ENCODE data around the gene LMTK3.

LMTK3 gene

DNA sequence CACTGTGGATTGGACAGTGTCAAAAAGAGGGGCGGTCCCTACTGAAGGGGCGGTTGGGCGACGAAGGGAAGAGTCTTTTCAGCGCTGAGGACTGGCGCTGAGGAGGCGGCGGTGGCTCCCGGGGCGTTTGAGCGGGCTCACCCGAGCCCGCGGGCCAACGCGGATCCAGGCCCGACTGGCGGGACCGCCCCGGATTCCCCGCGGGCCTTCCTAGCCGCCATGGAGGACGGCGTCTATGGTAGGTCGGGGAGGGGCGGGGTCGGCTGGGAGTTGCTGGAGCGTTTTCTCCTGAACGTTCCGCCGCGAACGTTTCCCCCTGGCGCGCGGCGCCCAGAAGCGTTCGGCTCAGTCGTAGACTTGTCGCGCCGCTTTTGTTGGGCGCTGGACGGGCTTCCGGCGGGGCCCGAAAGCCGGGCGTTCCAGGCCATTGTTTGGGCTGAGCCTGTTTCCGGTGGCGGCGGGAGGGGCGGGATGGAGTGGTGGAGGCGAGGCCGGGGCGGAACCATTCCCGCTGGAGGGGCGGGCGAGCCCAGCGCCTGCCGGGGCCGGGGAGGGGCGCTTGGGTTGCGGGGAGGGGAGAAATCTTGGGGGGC, 42.2 kb downstream of the LMTK3 start, which contains the start of gene CYTH2:
Gene CYTH2 (plus strand): TSS at position 81 of the 593 bp plus-strand sequence. CDS start 139 bp downstream, at position 220.
- peak; percentile 83 for DNase-seq (ENCODE audit: low spot score)

DNA sequence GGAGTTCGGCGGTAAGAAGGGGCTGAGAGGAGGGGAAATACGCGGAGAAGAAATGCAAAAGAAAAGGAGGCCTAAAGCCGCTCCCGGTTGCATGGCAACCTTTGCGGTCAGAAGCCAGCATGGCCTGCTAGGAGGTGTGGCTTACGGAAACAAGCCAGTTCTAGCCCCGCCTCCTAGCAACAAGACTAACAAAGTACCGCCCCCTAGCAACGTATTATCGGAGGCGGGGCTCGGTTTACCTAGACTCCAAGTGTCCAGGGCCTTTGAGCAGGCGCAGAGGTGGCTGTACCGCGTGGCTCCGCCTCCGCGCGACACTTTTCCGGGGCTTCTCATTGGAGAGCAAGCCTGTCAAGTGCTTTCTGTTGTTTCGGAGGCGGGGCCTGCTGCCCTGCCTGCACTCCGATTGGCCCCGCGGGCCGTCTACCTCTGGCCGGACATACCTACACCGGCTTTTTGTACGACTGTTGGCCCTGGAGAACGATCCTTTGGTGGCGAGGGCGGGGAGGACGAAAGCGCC, 42.8 kb downstream of the LMTK3 start:
- DNase-seq (ENCODE audit: low spot score) = peak; percentile 99

DNA sequence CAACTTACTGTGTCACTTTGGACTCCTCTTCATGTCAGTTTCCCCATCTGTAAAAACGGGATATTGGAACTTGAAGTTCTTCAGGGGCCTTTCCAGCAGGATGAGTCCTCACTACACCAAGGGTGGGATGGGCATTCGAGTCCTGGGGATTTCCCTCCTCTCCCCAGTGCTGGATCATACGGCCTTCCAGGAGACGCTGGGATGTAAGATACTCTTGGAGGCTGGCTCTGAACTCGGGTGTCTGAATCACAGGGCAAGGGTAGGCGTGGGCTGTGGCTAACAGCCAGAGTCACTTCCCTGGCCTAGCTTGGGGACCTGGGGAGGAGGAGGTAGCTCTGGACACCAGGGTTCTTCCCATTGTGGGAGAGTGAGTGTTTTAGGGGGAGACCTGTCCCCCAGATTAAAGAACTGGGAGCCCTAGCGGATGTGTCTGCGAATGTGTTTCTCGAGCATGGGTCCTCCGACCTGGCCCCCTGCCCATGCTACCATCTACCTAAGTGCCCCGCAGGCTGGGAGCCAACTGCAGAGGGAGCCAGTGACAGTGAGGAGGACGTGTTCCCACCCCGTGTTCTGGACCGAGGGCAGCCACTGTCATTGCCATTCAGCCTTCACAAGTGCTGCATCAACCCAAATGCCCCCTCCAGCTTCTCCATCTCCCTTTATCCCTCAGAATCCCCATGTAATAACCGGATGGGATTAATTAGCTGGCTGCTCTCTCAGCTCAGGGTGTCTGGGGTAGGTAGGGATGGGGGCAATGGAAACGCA, 44.9 kb downstream of the LMTK3 start:
- peak; percentile 30 for DNase-seq (ENCODE audit: low spot score)

GRCh38 chr19:48465215-48465614, 46.4 kb downstream of the LMTK3 start:
- DNase-seq (ENCODE audit: low spot score) = no peak

DNA sequence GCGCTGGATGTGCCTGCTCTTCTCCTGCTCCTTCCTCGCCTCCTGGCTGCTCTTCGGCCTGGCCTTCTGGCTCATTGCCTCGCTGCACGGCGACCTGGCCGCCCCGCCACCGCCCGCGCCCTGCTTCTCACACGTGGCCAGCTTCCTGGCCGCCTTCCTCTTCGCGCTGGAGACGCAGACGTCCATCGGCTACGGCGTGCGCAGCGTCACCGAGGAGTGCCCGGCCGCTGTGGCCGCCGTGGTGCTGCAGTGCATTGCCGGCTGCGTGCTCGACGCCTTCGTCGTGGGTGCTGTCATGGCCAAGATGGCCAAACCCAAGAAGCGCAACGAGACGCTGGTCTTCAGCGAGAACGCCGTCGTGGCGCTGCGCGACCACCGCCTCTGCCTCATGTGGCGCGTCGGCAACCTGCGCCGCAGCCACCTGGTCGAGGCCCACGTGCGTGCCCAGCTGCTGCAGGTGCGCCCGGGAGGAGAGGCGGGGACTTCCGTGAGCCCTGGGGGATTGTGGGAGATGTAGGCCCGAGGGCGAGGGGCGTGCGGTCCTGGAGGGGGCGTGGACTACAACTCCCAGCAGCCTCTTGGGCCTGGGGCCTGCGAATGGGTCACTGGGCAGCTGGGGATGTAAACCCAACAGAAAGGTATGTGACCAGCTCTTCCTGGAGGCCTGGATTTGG, 49.5 kb downstream of the LMTK3 start:
- DNase-seq (ENCODE audit: low spot score) = no peak

GRCh38 chr19:48461651-48461981, 50.0 kb downstream of the LMTK3 start:
- DNase-seq (ENCODE audit: low spot score) = no peak

DNA sequence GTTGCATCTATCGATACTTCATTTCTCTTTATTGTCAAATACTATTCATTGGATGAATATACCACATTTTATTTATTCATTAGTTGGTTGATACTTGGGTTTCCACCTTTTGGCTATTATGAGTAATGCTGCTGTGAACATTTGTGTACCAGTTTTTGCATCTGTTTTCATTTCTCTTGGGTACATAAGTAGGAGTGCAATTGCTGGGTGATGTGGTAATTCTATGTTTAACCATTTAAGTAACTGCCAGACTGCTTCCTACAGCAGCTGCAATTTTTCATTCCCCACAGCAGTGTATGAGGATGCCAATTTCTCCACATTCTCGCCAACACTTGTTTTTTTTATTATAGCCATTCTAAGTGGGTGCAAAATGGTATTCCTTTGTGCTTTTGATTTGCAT, 53.6 kb downstream of the LMTK3 start:
- DNase-seq (ENCODE audit: low spot score) = no peak

- no peak for DNase-seq (ENCODE audit: low spot score)
Observed at GRCh38 chr19:48456864-48457263, 54.8 kb downstream of the LMTK3 start.

DNA sequence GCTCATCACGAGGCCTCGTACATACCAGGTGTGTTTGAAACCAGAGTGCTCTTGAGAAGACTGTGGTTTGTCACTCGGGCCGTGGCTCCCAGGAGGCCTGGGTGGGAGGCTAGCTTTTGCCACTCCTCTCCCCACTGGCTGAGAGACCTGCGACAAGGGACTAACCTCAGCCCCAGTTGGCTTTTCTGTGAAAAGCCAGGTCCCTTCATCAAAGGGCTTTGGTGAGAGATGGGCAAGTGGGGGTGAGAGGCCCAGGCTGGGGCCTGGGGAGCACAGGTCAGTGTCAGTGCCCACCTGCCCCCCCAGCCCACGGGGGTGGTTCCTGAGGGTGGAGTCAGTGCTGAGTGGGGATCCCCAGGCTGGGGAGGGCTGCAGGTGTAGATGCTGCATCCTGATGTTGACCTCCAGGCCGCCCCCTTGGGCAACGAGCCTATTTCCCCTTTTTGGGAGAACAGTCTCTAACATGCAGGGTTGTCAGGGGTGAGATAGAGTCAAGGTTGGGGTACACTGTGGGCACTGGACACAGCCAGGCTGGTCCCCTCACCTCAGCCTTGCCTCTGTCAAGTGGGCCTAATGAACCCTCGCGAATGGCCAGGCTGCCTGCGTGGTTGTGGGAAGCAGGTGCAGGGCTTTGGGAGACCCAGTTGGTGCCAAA, 55.6 kb downstream of the LMTK3 start:
- DNase-seq (ENCODE audit: low spot score) = no peak

- DNase-seq (ENCODE audit: low spot score) = no peak
Observed at GRCh38 chr19:48455171-48455907, 56.3 kb downstream of the LMTK3 start, which contains the start of gene KCNJ14. KCNJ14 (plus strand) TSS chr19:48455574; CDS start chr19:48461725, 6,151 bp downstream.

DNA sequence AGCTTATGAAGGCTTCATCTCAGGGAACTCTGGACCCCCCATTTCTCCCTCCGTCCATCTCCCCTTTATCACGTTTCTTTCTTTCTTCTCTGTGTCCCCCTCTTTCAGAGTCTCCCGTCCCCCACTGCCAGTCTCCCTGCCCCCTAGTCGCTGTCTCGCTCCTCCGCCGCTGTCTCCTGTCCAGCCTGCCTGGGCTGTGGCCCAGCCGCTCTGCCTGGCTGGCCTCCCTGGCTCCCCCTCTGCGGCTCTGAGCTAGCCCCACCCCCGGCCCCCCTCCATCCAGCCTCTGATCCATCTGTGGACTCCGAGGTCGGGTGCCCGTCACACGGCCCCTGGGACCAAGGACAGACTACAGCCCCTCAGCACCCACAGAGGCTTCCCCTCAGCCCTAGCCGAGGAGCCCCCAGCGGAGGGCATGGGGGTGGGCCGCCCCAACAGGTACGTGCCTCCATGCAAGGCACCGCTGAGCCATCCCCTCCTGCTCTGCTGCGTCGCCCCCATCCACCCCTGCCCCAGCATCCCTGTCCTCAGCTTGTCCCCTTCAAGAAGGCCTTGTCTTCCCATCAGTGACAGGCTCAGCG, 57.4 kb downstream of the LMTK3 start:
- DNase-seq (ENCODE audit: low spot score) = no peak

DNA sequence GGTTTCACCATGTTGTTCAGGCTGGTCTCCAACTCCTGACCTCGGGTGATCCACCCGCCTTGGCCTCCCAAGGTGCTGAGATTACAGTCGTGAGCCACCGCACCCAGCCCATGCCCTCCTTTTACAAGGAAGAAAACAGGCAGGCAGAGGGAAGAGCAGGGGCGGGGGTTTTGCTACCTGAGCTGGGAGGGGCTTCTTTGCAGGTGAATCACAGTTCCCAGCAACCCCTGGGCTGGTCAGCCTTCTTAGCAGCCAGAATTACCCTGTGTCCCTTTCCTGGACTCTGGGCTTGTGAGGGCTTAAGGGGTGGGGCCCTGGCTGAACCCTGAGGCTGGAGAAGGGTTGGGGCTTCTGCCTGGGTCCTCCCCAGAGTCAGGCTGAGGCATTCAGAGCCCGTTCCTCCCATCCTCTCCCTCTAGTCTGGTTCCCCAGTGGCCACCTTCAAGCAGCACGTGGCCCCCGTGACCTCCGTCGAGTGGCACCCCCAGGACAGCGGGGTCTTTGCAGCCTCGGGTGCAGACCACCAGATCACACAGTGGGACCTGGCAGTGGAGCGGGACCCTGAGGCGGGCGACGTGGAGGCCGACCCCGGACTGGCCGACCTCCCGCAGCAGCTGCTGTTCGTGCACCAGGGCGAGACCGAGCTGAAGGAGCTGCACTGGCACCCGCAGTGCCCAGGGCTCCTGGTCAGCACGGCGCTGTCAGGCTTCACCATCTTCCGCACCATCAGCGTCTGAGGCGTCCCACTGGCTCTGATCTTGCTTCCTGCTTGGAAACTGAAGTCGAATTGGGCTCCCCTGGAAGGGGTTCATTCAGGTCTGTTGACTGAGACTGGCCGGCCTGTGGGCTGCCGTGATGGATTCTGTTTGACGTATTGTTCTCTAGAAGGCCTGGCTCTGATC, 59.1 kb downstream of the LMTK3 start:
- no peak for DNase-seq (ENCODE audit: low spot score)

GRCh38 chr19:48451624-48452023, 60.0 kb downstream of the LMTK3 start:
- no peak for DNase-seq (ENCODE audit: low spot score)

GRCh38 chr19:48450863-48451262, 60.8 kb downstream of the LMTK3 start:
- DNase-seq (ENCODE audit: low spot score) = no peak

DNA sequence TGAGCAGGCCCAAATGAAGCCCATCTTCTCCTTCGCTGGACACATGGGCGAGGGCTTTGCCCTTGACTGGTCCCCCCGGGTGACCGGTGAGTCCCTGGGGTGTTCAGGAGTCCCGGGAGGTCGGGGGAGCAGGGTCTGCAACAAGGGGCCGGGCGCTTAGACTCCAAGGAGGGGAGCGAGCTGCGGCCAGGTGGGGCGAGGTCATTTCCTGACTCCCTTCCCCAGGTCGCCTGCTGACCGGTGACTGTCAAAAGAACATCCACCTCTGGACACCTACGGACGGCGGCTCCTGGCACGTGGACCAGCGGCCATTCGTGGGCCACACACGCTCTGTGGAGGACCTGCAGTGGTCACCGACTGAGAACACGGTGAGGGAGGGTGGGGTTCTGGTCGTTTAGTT, 61.2 kb downstream of the LMTK3 start:
- no peak for DNase-seq (ENCODE audit: low spot score)

DNA sequence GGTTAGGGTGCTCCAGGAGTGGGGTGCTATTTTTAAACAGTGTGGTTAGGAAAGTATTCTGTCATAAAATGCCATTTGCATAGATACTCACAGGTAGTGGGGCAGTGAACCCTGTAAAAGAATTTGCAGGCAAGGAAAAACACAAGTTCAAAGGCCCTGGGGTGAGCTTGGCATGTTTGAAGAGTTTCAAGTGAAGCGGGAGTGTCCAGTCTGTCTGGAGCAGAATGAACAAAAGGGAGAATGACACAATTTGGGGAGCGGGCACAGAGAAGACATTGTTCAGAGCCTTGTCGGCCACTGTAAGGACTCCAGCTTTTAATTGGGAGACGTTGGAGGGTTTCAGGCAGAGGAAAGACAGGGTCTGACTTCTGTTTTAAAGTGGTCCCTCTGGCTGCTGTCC, 63.1 kb downstream of the LMTK3 start:
- DNase-seq (ENCODE audit: low spot score) = no peak

- no peak for DNase-seq (ENCODE audit: low spot score)
Observed at GRCh38 chr19:48446579-48446978, 65.1 kb downstream of the LMTK3 start.

DNA sequence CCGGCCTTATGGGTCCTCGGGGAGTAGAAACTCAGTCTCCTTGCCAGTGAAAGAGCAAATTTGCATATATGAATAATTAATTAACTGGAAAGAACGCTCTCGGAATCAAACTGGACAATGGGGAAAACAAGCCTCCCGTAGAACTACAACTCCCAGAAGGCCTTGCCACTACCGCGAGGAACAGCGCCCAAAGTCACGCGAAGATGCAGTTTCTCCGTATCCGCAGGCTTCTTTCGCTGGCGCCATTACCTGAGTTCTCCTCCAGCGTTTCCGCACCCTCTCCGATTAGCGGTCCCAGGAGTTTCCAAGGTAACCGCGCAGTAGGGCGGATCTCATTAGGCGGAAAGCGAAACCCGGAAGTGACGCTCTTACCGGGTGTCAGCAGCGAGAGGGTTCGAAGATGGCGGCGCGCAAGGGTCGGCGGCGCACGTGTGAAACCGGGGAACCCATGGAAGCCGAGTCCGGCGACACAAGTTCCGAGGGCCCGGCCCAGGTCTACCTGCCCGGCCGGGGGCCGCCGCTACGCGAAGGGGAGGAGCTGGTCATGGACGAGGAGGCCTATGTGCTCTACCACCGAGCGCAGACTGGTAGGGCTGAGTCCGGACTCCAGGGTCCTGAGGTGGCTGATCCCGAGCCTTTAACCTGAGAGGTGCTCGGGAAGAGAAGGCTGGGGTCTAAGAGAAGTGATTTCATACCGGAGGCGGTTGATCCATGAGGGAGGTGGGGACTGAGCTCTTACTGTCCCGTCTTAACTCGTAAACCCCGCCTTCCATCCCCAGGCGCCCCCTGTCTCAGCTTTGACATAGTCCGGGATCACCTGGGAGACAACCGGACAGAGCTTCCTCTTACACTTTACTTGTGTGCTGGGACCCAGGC, 65.8 kb downstream of the LMTK3 start, which contains the start of gene GRWD1:
Gene GRWD1 (plus strand): TSS at position 378 of the 876 bp plus-strand sequence. CDS start 23 bp downstream, at position 401.
- DNase-seq (ENCODE audit: low spot score) = peak; percentile 96

GRCh38 chr19:48445256-48445605, 66.4 kb downstream of the LMTK3 start:
- DNase-seq (ENCODE audit: low spot score) = peak; percentile 94
